ENCODE measurements around the gene MYOM1.

MYOM1 gene

GRCh38 chr18:3190610-3191009 lies 29.2 kb downstream of the MYOM1 start:
- no peak for DNase-seq (ENCODE audit: low read depth)
- no peak for TF ChIP-seq CTCF (IDR thresholded peaks at IDR 0.05; ENCODE audit: control insufficient read depth, extremely low read depth, insufficient read depth)
- H3K4me3 ChIP-seq (ENCODE audit: low read depth, low read length): no peak overlapping the region

GRCh38 chr18:3189884-3190283 lies 29.9 kb downstream of the MYOM1 start:
- no peak for DNase-seq (ENCODE audit: low read depth)
- no peak for TF ChIP-seq CTCF (IDR thresholded peaks at IDR 0.05; ENCODE audit: control insufficient read depth, extremely low read depth, insufficient read depth)
- no peak overlapping the region for H3K4me3 ChIP-seq (ENCODE audit: low read depth, low read length)

GRCh38 chr18:3186678-3187658 lies 32.8 kb downstream of the MYOM1 start:
- H3K4me3 ChIP-seq (ENCODE audit: low read depth, low read length): no peak overlapping the region
- TF ChIP-seq CTCF (IDR thresholded peaks at IDR 0.05; ENCODE audit: control insufficient read depth, extremely low read depth, insufficient read depth): no peak
- no peak for DNase-seq (ENCODE audit: low read depth)

DNA sequence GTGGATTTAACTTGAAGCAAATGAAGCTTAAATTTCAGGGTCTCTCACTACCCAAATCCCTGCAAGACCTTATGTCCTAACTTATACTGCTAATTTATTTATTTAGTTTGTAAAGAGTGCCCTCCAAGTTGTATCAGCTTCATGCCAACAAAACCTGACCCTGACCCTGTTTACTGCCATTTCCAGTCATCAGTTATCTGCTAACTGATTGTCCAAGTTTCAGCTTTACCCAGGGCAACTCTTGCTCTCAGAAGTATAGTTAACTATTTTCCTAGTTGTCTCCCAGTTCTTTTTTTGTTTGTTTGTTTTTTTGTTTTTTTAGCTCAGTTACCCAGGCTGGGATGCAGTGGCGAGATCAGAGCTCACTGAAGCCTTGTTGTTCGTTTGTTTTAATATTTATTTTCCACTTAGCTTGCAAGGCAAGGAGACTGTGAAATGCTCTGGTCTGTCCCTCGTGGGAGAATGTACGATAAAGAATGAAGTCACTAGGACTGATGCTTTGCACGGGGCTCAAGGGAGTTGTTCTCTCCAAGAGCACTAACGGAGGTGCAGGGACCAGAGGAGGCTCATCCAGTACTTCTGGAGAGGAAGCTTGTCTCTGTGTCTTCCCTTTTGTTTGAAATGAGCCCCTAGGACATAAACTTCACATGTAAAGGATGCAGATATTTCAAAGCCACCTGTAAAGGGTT lies 35.3 kb downstream of the MYOM1 start:
- TF ChIP-seq CTCF (IDR thresholded peaks at IDR 0.05; ENCODE audit: control insufficient read depth, extremely low read depth, insufficient read depth): no peak
- H3K4me3 ChIP-seq (ENCODE audit: low read depth, low read length): no peak overlapping the region
- DNase-seq (ENCODE audit: low read depth): no peak

DNA sequence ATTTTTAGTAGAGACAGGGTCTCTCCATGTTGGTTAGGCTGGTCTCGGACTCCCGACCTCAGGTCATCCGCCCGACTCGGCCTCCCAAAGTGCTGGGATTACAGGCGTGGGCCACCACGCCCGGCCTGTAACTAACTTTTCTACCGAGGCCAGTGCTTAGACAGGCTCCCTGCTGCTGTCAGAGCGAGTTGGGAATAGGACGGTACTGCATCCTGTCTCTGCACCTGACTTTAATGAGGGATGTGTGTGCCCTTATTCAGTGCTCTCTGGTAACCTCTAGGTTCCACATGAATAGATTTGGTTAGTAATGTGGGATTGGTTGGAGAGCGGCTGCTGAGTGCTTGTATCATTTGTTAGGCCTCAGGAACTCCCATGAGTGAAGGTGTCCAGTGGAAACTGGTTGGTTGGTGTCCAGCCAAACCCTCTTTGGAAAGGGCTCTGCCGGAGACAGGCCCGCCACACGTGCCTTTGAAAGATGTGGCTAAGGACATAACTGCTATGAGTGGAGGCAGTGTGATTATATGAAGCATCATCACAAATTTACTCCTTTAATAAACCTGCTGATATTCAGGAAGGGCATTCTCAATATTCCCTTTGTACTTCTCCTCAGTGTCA lies 36.6 kb downstream of the MYOM1 start:
- no peak for DNase-seq (ENCODE audit: low read depth)
- no peak overlapping the region for H3K4me3 ChIP-seq (ENCODE audit: low read depth, low read length)
- no peak for TF ChIP-seq CTCF (IDR thresholded peaks at IDR 0.05; ENCODE audit: control insufficient read depth, extremely low read depth, insufficient read depth)

DNA sequence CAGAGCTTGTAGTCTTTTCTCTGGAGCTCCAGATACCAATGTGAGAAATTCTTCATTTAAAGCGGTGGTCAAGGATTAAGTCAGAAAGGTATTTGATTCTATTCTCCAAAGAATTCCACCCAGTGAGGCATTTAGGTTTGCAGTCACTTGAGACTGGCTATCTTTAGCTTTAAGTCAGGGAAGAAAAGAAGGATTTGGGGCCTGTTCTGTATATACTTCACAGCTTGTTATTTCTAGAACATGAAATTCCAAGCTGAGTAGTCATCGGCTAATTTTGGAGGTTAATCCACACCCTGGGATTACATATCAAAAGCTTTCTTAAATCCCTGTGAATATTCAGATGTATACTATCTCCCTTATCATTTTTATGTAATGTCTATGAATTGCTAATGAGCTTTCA lies 39.4 kb downstream of the MYOM1 start:
- TF ChIP-seq CTCF (IDR thresholded peaks at IDR 0.05; ENCODE audit: control insufficient read depth, extremely low read depth, insufficient read depth): no peak
- no peak overlapping the region for H3K4me3 ChIP-seq (ENCODE audit: low read depth, low read length)
- DNase-seq (ENCODE audit: low read depth): no peak
